GM13976 (cell line): ENCODE data around the gene NFAM1.

Experiments used
- DNase-seq: peaks from one replicate; pipeline ENCODE4 v3.0.0; 2012; ENCODE audit warnings: low spot score
- in situ Hi-C: fragments of 300-500 bp; cut with MboI; formaldehyde crosslinking; loops from one replicate; pipeline ENCODE4 v1.12.0; 2022; ENCODE audit warnings: low sequenced_read_pairs, mixed read lengths, inconsistent platforms; ENCODE audit not compliant: unreplicated experiment
- TF ChIP-seq, protein P1 (sequence below): IDR thresholded peaks from 2 replicates; pipeline ENCODE4 v1.5.1; 2012; ENCODE audit warnings: borderline replicate concordance, mild to moderate bottlenecking; ENCODE audit not compliant: insufficient read depth; ENCODE audit errors: extremely low read depth, missing control alignments, control extremely low read depth

NFAM1 gene

DNA sequence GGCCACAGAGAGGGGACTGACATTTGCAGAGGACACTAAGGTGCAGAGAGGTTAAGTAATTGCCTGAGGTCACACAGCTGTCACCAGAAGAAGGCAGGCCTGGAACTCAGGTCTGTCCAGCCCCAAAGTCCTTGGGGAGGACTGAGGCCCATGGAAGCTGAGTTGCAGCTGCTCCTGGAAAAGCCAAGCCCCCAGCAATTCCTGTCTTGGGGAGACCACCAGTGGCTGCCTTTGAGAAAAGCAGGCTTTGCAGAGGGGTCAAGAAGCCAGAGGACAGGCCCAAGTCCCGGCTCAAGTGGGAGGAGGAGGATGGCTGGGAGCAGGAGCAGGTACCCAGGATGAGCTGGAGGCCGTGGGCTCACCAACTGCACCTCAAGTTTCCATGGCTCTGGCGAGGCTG, 3.4 kb downstream of the NFAM1 start:
- in situ Hi-C loops, result loop anchor here (25.0 kb wide), 1 partner anchor 466 kb away; the partner anchor contains the start of genes SEPTIN3 and SMIM45
- TF ChIP-seq, protein P1, sequence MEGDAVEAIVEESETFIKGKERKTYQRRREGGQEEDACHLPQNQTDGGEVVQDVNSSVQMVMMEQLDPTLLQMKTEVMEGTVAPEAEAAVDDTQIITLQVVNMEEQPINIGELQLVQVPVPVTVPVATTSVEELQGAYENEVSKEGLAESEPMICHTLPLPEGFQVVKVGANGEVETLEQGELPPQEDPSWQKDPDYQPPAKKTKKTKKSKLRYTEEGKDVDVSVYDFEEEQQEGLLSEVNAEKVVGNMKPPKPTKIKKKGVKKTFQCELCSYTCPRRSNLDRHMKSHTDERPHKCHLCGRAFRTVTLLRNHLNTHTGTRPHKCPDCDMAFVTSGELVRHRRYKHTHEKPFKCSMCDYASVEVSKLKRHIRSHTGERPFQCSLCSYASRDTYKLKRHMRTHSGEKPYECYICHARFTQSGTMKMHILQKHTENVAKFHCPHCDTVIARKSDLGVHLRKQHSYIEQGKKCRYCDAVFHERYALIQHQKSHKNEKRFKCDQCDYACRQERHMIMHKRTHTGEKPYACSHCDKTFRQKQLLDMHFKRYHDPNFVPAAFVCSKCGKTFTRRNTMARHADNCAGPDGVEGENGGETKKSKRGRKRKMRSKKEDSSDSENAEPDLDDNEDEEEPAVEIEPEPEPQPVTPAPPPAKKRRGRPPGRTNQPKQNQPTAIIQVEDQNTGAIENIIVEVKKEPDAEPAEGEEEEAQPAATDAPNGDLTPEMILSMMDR, result no peak
- no peak for DNase-seq

DNA sequence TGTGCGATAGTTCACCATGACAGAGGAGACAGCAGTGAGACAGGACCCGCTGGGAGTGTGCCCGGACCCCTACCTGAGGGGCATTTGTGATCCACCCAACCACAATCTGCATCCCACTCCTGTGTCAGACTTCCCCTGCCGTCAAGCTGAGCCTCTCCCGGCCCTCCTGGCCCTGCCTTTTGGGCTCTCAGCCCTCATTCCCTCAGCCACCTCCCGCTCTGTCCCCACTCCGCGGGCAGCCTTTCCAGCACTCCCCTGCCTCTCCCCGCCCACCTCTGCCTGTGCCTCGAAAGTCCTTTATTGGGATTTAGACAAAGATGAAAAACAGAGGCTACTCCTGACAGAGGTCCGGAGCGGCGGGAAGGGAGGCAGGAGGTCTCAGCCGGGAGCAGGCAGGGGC, 4.2 kb downstream of the NFAM1 start:
- TF ChIP-seq, protein P1, result no peak
- no peak for DNase-seq
- in situ Hi-C loops, result loop anchor here (25.0 kb wide), 1 partner anchor 466 kb away; the partner anchor contains the start of genes SEPTIN3 and SMIM45

DNA sequence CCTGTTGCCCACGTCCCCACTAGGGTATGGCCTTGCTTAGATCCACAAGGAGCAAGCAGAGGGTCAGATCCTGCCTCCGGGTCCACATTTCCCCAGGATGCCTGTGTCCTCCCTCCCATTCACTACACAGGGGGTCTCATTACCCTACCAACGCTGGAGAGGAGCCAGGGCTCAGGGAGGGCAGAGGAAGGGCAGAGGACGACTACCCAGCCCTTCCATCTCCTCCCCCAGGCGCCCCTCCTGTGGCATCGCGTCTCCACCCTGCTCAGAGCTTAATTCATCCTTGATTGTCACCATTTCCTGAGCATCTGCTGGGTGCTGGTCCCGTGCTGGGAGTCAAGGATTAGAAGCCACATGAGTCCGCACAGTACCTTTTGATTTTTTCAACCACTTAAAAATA, 5.0 kb downstream of the NFAM1 start:
- TF ChIP-seq, protein P1, result no peak
- DNase-seq, result no peak
- in situ Hi-C loops, result loop anchor here (25.0 kb wide), 1 partner anchor 465 kb away; the partner anchor contains the start of genes SEPTIN3 and SMIM45

DNA sequence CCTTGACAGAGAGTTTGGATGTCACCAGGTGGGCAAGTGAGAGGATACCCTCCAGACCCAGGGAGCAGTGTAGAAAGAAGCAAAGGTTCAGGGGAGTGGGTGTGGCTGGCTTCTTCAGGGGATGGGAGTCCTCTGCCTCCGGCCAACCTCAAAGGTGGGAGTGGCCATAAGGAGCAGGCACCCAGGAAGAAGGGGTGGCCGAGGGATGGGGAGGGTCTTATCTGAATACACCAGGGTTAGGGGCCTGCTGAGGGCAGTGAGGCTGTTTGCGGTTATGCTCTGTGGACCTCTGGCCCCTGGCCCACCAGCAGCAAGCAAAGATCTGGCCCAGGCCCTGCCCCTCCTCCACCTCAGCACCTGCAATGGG, 6.2 kb downstream of the NFAM1 start:
- TF ChIP-seq, protein P1, result no peak
- no peak for DNase-seq
- in situ Hi-C loops, result loop anchor here (25.0 kb wide), 1 partner anchor 464 kb away; the partner anchor contains the start of genes SEPTIN3 and SMIM45

DNA sequence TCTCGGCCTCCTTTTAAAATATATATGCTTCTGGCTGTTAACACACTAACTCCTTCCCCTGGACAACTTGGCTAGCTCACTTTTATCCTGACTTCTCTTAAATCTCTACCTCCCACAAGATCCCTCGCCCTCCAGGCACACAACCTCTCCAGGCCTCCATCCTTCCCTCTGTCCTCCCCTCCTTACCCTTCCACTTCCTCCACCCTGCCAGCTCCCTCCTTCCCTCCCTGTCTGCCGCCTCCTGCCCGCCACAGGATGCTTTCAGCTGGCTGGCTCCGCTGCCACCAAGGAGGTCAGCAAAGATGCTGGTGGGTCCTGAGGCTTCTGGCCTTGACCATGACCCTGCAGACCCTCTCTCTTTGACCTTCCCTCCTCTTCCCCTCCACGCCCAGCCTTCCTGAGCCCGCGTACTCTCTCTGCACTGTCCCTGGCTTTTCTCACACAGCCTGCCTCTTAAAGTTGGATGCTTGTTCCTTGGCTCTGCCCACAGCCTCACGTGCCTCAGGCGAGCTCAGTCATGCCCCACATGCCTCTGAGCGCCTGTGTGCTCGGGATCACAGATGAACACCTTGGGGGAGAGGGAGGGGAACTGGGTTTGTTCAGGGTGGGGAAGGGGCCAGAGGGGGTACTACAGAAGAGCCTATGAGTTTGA, 6.7 kb downstream of the NFAM1 start:
- no peak for DNase-seq
- in situ Hi-C loops, result loop anchor here (25.0 kb wide), 1 partner anchor 463 kb away; the partner anchor contains the start of genes SEPTIN3 and SMIM45
- TF ChIP-seq, protein P1, result no peak

DNA sequence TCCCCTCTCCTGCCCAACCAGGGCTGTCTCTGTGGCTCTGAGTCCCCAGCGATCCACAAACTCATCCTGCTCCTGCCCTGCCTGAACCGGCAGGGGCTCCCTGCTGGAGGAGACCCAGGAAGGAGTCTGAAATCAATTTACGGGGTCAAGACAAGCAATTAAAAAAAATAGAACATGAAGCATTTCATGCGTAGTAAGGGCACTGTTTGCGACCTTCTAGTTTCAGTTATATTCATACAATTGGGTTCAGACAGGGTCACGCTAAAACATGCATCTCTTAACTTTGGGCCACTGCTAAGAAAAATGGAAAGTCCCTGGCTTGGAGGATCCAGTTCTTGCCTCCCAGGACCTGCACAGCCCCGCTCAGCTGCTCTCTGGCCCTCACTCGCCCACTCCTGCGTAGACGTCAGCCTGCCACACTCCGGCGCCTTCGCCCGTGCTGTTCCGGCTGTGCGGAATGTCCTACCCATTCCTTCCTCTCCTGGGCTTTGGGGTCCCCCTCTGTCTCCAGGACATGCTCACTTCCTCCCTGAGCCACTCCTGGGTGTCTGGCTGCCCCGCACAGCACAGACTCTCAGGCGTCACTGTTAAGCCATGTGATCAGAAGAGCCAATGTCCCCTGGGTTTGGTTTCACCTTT, 12.8 kb downstream of the NFAM1 start:
- in situ Hi-C loops, result no loop called here
- TF ChIP-seq, protein P1, result no peak

More for the DNA sequence above, 12.8 kb downstream of the NFAM1 start:
- DNase-seq, result peak; percentile 79
